Measurements from ENCODE around the gene ELMO1. TPM values are rescaled to one million over a fixed set of nuclear protein-coding genes. Genes with fewer than 3 reads are reported as not detected.

Gene ELMO1
- total RNA-seq, 1 donor from 2014 or later, result not detected

- Mint-ChIP-seq H3K4me3 (ENCODE audit: unreplicated experiment) (no peak overlapping the region), H3K4me1 (ENCODE audit: unreplicated experiment) (no peaks in the 10 kb centered on the region), H3K36me3 (ENCODE audit: unreplicated experiment) (no peaks in the 10 kb centered on the region), H3K9me3 (ENCODE audit: unreplicated experiment) (no peaks in the 10 kb centered on the region), H3K27ac (ENCODE audit: unreplicated experiment) (no peak overlapping the region), H3K27me3 (ENCODE audit: unreplicated experiment) (peaks cover 2% of the 10 kb centered on the region)
- no peak for TF ChIP-seq CTCF (IDR thresholded peaks at IDR 0.05)
- DNase-seq (ENCODE audit: extremely low spot score, unreplicated experiment), result no peak
Measured at GRCh38 chr7:36949711-36950600, 498.7 kb downstream of the ELMO1 start.

GRCh38 chr7:36946401-36946739, 502.3 kb downstream of the ELMO1 start:
- no peak for DNase-seq (ENCODE audit: extremely low spot score, unreplicated experiment)
- H3K4me3 Mint-ChIP-seq (ENCODE audit: unreplicated experiment), result no peak overlapping the region
- H3K27me3 Mint-ChIP-seq (ENCODE audit: unreplicated experiment), result peaks cover 6% of the 10 kb centered on the region
- no peaks in the 10 kb centered on the region for H3K4me1 Mint-ChIP-seq (ENCODE audit: unreplicated experiment)
- H3K27ac Mint-ChIP-seq (ENCODE audit: unreplicated experiment), result no peak overlapping the region
- no peak for TF ChIP-seq CTCF (IDR thresholded peaks at IDR 0.05)
- no peaks in the 10 kb centered on the region for H3K36me3 Mint-ChIP-seq (ENCODE audit: unreplicated experiment)
- no peaks in the 10 kb centered on the region for H3K9me3 Mint-ChIP-seq (ENCODE audit: unreplicated experiment)

- Mint-ChIP-seq H3K27ac (ENCODE audit: unreplicated experiment) (no peak overlapping the region), H3K27me3 (ENCODE audit: unreplicated experiment) (peaks cover 4% of the 10 kb centered on the region), H3K4me1 (ENCODE audit: unreplicated experiment) (no peaks in the 10 kb centered on the region), H3K4me3 (ENCODE audit: unreplicated experiment) (no peak overlapping the region), H3K9me3 (ENCODE audit: unreplicated experiment) (peaks cover under 1% of the 10 kb centered on the region), H3K36me3 (ENCODE audit: unreplicated experiment) (no peaks in the 10 kb centered on the region)
- no peak for DNase-seq (ENCODE audit: extremely low spot score, unreplicated experiment)
- no peak for TF ChIP-seq CTCF (IDR thresholded peaks at IDR 0.05)
Measured at GRCh38 chr7:36945612-36946400, 502.9 kb downstream of the ELMO1 start.

GRCh38 chr7:36944838-36945237, 503.8 kb downstream of the ELMO1 start:
- TF ChIP-seq CTCF (IDR thresholded peaks at IDR 0.05), result no peak
- Mint-ChIP-seq H3K4me1 (ENCODE audit: unreplicated experiment) (no peaks in the 10 kb centered on the region), H3K9me3 (ENCODE audit: unreplicated experiment) (peaks cover 6% of the 10 kb centered on the region), H3K4me3 (ENCODE audit: unreplicated experiment) (no peak overlapping the region), H3K36me3 (ENCODE audit: unreplicated experiment) (no peaks in the 10 kb centered on the region), H3K27me3 (ENCODE audit: unreplicated experiment) (peaks cover 4% of the 10 kb centered on the region), H3K27ac (ENCODE audit: unreplicated experiment) (no peak overlapping the region)
- DNase-seq (ENCODE audit: extremely low spot score, unreplicated experiment), result no peak
